VCaP (cell line): ENCODE measurements around the gene SH3BP5.

Experiments used
- H3K27ac ChIP-seq: fragments of 450-650 bp; 2 replicates; pipeline ENCODE4 v1.5.1; 2017
- TF ChIP-seq, protein P1 (sequence below): fragments of 450-650 bp; conservative IDR thresholded peaks from 2 replicates; pipeline ENCODE4 v1.5.1; 2017; ENCODE audit warnings: mild to moderate bottlenecking, moderate library complexity

Gene SH3BP5

DNA sequence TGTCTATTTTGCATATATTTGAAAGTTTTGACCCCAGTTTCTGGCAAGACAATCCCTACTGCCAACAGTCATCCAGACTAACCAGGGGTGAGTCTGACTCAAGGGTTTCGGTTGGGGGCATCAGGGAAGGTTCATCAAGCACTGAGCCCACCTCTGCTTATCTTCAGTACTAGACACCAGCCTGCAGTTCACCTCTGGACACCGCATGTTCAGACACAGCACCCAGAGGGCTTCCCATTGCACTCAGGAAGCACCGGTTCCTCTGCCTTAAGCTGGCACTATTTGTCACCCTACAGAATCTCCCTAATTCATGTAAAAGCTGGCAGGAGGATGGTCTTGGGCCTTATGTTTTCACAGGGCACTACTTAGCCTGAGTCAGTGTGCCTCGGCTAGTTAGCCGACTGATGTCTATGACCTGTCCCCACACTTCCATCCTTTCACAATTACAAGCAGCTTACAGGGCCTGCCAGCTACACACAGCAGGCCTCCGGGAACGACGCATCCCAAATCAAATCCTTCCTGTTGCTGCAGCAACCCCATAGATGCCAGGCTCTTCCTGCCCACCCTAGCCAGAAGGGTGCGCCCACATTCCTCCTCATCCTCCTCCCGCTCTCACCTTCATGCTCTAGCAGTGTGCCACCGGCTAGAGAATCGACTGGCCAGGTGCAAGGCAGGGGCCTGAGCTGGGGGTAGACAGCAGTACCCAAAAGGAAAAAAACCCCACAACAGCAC, 52.5 kb downstream of the SH3BP5 start:
- no peak overlapping the region for H3K27ac ChIP-seq

DNA sequence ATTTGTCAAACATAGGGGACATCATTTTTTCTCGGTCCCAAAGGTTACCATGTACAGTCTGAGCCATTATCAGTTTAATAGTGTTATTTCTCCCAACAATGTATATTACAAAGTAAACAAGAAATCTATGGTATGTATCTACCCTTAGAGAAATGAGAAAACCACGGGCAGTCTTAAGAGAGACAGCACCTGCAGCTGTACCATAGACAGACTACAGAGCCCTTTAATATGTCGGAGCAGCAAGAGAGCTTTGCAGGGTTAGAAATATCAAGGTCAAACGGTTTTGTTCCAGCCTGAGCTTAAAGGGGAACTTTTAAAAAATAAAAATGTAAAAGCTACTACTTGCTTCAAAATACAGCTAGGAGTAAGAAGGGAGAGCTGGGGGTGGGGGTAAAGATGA, 53.2 kb downstream of the SH3BP5 start:
- TF ChIP-seq, protein P1, sequence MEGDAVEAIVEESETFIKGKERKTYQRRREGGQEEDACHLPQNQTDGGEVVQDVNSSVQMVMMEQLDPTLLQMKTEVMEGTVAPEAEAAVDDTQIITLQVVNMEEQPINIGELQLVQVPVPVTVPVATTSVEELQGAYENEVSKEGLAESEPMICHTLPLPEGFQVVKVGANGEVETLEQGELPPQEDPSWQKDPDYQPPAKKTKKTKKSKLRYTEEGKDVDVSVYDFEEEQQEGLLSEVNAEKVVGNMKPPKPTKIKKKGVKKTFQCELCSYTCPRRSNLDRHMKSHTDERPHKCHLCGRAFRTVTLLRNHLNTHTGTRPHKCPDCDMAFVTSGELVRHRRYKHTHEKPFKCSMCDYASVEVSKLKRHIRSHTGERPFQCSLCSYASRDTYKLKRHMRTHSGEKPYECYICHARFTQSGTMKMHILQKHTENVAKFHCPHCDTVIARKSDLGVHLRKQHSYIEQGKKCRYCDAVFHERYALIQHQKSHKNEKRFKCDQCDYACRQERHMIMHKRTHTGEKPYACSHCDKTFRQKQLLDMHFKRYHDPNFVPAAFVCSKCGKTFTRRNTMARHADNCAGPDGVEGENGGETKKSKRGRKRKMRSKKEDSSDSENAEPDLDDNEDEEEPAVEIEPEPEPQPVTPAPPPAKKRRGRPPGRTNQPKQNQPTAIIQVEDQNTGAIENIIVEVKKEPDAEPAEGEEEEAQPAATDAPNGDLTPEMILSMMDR, result no peak
- no peak overlapping the region for H3K27ac ChIP-seq

More for the DNA sequence above, 52.5 kb downstream of the SH3BP5 start:
- TF ChIP-seq, protein P1, result no peak

DNA sequence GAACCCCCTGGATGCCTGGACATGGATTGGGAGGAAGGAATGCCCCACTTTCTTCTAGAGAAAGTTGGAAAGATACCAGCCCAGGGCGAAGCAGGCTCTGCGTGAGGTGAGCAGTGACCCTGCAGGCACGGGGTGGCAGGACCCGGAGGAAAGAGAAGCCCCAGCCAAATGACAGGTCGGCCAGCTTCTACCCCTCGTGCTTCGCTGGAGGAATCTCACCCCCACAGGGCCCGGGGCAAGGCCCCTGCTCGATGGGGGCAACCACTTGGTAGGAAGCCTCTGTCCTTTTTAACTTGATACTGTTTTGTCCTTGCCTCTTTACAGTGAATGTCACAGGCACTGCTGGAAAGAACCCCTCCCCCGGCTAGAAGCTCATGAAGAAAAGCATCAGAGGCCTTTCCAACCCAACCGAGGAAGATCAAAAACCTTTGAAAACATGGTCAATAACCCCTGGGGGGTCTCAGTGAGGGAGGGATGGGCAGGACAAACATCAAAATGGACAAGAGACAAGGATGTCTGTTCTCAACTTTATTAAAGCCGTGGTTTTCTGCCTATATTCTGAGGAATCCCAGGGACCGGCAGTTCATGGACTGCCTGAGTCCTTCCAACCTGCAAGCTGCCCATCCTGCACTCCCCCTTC, 54.4 kb downstream of the SH3BP5 start:
- TF ChIP-seq, protein P1, result no peak
- no peak overlapping the region for H3K27ac ChIP-seq

DNA sequence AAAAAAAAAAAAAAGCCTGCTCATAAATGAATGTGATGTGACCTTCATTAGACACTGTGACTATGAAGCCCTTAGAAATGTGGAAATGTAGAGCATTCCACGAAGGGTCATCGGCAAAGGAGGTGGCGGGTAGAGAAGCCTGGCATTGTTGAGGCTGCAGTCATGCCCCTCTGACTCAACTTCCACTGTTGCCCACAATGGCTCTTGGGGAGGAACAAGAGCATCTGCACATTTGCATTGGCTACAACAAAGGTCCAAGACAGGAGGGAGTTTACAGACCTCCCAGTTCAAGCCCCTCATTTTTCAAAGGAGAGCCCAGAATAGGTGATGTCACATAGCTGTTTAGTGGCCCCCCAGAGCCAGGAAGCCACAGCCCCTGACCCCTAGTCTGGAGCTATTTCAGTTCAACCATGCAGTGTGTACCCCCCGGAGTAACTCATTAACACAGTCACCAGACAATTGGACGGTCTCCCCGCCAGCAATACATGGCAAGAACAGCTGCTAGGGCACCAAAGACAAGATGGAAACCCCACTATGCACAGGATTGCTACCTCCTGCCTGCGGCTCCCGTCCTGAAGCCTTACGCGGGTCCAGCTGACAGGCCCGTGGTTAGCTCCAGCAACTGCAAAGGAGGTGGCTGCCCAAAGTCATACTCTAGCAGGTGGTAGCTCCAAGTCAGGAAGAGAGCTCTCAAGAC, 56.2 kb downstream of the SH3BP5 start:
- TF ChIP-seq, protein P1, result no peak
- H3K27ac ChIP-seq, result no peak overlapping the region

DNA sequence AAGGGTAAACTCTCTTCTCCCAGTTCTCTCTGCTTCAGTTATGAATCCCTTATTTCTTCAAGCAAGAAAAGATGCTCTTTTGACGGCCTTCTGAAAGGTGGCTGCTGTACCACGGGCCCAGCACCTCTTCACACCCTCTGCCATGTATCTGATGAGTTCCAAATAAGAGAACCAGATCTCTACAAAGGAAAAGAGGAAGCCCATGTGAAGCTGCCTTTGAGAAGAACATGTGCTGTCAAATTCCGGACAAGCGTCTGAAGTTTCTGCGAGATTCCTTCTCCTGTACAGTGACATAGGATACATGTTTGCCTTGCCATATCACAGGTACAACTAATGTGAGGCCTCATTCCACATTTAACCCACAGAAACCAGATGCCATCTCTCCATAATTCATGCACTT, 59.2 kb downstream of the SH3BP5 start:
- H3K27ac ChIP-seq, result no peak overlapping the region
- TF ChIP-seq, protein P1, result no peak

DNA sequence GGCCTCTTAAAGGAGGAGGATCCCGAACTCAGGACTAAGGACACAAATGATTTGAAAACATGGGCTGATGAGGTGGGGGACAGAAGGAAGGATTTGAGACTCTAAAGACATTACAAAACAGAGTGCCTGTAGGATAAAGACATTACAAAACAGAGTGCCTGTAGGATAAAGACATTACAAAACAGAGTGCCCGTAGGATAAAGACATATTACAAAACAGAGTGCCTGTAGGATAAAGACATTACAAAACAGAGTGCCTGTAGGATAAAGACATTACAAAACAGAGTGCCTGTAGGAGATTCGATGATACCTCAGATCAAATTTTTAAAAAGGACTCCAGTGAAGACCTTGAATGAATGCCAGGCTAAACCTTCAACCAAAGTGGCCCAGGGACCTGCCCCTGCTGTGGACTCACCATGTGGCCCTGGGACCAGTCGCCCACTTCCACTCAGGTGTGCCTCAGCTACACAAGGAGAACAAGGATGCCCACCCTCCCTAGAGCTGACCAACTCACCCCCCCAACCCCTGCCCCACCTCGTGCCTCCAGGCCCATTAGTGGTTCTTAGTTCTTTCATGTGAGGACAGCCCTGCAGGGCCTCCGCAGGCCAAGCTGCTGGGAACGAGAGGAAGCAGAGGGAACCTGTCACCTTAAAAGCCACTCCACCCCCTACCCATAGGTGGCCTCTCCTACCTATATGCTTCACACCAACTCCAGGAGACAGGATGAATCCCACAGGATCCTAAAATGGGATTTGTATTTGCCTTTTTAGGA, 59.8 kb downstream of the SH3BP5 start:
- no peak overlapping the region for H3K27ac ChIP-seq

More for the DNA sequence above, 59.8 kb downstream of the SH3BP5 start:
- TF ChIP-seq, protein P1, result no peak; the same call in 1 of the 2 replicates
